C4-2B (cell line): ENCODE measurements around the gene TMEM258.

Source experiments
- CTCF ChIP-seq: fragments of 450-650 bp; conservative IDR thresholded peaks from 2 replicates; pipeline ENCODE4 v1.5.1; 2017; ENCODE audit warnings: mild to moderate bottlenecking
- ZFX ChIP-seq: fragments of 450-650 bp; IDR thresholded peaks from 2 replicates; pipeline ENCODE4 v1.6.1; 2017

GRCh38 chr11:61762223-61762615 lies 30.2 kb downstream of the TMEM258 start:
- TF ChIP-seq CTCF = no peak
- TF ChIP-seq ZFX = no peak
